SJSA1 (cell line): ENCODE measurements around the gene TGFB1I1. TPM values are rescaled to one million over a fixed set of nuclear protein-coding genes. Genes with fewer than 3 reads are reported as not detected.
A peak's percentile ranks its signal among the peaks of the same experiment; 100 is the strongest.
"Not testable (repeated sequence)": the region's sequence is repeated elsewhere in the genome, so short reads cannot be mapped to it uniquely, and the experiment has no call there.

Source experiments
- DNase-seq, 2 experiments: peaks; one replicate each; pipeline ENCODE4 v3.0.0-alpha.2; 2015 to 2020; ENCODE audit warnings: low spot score in 2 of 2, low read depth in 1 of 2
- H3K27ac ChIP-seq: fragments of 250-450 bp; sonication (Bioruptor Pico); 2 replicates; pipeline ENCODE4 v1.5.1; 2020; ENCODE audit warnings: mild to moderate bottlenecking, moderate library complexity
- H3K27me3 ChIP-seq: fragments of 250-450 bp; sonication (Bioruptor Pico); replicated peaks from 2 replicates; pipeline ENCODE4 v1.5.1; 2020; ENCODE audit warnings: mild to moderate bottlenecking, moderate library complexity
- H3K36me3 ChIP-seq: fragments of 250-450 bp; sonication (Bioruptor Pico); 2 replicates; pipeline ENCODE4 v1.5.1; 2020; ENCODE audit warnings: mild to moderate bottlenecking
- H3K4me1 ChIP-seq: fragments of 250-450 bp; sonication (Bioruptor Pico); replicated peaks from 2 replicates; pipeline ENCODE4 v1.6.1; 2021; ENCODE audit warnings: mild to moderate bottlenecking
- H3K4me3 ChIP-seq: fragments of 250-450 bp; sonication (Bioruptor Pico); 2 replicates; pipeline ENCODE4 v1.5.1; 2020; ENCODE audit warnings: mild to moderate bottlenecking
- H3K9me3 ChIP-seq: fragments of 250-450 bp; sonication (Bioruptor Pico); replicated peaks from 2 replicates; pipeline ENCODE4 v1.5.1; 2020; ENCODE audit warnings: mild to moderate bottlenecking
- total RNA-seq: library from RNA; depleted of rRNA; stranded (reverse); fragments of >200 nt; shearing (Covaris generic); gene quantifications from 2 replicates; pipeline ENCODE4 v1.2.3, GENCODE V29; 2014

TGFB1I1 gene
- total RNA-seq, 1 experiment from 2014 or later = 90.1 TPM

DNA sequence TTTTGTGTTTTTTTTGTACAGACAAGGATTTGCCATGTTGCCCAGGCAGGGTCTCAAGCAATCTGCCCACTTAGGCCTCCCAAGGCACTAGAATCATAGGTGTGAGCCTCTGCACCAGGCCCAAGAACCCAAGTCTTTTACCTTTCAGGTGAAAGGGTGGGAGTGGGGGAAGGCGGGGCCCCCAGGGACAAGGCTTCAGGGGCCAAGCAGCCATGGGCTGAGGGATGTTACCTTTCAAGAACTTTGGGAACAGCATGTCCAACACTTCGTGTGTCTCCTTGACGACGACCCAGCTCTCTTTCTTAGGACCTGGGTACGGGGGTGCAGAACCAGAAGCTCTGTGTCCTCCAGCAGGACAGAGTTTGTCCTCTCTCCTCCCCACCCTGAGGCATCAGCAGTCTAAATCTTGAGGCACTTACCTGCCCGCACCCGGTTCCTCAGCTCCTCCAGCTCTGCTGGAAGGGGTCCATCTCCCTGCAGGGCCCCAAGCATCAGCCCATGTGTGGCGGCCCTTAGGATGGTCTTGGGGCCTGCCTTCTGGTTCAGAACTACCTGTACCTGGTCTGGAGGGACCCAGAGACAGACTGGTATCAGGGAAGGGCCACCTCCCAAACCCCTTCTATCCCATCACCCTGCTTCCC, 19.9 kb downstream of the TGFB1I1 start:
- H3K9me3 ChIP-seq = no peaks in the 10 kb centered on the region
- no peak for DNase-seq
- H3K27me3 ChIP-seq = peaks cover 9% of the 10 kb centered on the region
- H3K36me3 ChIP-seq = peaks cover 55% of the 10 kb centered on the region
- no peak overlapping the region for H3K27ac ChIP-seq
- no peak overlapping the region for H3K4me3 ChIP-seq
- H3K4me1 ChIP-seq = peaks cover 11% of the 10 kb centered on the region

DNA sequence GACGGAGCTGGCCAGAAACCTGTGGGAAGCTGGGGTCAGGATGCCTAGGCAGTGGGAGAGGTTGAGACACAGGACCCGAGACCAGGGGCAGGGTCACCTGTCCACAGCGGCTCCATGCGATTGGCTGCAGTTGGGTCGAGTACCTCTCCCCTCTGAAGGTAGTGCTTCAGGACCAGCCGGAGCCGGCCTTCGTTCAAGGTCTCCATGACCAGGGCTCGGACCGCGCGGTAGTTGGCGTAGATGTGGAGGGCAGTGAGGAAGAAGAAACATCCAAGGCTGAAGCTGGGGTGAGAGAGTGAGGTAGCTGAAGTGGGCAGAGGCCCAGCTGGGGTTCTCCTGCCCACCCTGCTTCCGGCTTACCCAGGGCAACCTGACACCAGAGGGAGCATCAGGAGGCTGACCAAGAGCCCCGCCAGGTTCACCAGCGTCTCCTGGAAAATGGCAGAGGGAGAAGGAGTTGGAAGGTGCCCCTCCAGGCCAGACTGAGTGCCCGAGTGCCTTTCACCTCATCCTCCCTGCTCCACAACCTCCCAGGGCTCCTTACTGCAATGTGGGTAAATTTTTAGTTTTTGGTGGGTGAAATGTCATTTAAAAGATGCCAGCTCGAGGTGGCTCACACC, 21.7 kb downstream of the TGFB1I1 start:
- no peak for DNase-seq
- Histone ChIP-seq H3K36me3 (peaks cover 73% of the 10 kb centered on the region), H3K27me3 (no peaks in the 10 kb centered on the region), H3K27ac (no peak overlapping the region), H3K4me1 (no peaks in the 10 kb centered on the region), H3K9me3 (no peaks in the 10 kb centered on the region), H3K4me3 (no peak overlapping the region)

DNA sequence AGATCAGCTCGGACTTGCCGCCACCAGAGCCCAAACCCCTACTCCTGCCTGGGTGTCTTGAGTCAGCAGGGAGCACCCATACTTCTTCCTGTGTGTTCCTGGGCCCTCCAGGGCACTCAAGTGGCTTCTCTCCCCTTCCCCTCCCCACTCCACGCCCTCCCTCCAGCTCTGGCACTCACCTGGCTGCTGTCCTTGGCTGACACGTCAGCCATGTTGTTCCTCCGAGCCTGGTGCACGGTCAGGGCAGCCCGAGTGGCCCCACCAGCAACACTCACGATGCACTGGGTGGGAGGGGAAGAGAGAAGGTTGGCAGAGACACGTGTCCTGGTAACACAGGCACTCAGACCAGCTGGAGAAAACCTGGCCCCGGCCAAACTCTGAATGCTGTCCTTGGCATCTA, 24.7 kb downstream of the TGFB1I1 start:
- Histone ChIP-seq H3K4me3 (no peak overlapping the region), H3K9me3 (no peaks in the 10 kb centered on the region), H3K36me3 (peaks cover 86% of the 10 kb centered on the region), H3K27me3 (no peaks in the 10 kb centered on the region), H3K27ac (no peak overlapping the region), H3K4me1 (peaks cover 2% of the 10 kb centered on the region)
- DNase-seq = no peak

DNA sequence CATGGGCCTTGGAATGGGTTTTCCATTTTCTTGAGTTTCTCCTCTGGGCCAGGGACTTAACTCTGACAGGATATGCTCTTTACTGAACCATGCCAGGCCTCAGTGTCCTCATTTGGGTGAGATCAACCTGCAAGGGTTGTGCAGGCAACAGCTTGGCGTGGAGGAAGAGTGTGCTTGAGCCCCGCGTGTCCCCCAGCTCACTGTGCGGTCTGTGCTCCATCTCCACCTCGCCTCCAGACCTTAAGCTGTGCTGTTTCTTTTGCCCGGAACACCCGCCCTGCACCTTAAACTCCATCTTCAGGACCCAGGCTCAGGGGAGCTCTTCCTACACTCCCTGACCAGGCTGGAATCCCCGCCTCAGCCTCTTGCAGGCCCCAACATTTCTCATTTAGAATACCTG, 26.5 kb downstream of the TGFB1I1 start:
- no peak overlapping the region for H3K4me3 ChIP-seq
- H3K27me3 ChIP-seq = no peaks in the 10 kb centered on the region
- no peaks in the 10 kb centered on the region for H3K9me3 ChIP-seq
- peaks cover 68% of the 10 kb centered on the region for H3K36me3 ChIP-seq
- DNase-seq = no peak
- H3K27ac ChIP-seq = no peak overlapping the region
- peaks cover 9% of the 10 kb centered on the region for H3K4me1 ChIP-seq

DNA sequence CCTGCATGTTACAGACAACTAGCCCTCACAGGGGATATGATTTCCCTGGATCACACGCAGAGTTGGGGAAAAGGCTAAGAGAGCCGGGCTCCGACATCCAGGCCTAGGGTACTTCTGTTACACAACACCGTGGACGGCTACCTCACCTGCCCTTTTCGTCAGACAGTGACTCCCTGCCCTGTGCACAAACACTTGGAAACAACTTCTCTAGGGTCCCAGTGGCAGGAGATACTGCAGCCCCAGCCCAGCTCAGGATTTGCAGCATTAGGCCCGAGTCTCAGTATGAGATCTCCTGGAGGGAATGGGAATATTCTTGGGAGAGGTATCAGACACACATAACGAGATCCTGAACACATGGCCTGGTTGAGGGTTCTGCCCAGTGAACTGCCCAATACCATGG, 28.0 kb downstream of the TGFB1I1 start:
- H3K36me3 ChIP-seq = peaks cover 57% of the 10 kb centered on the region
- no peak overlapping the region for H3K4me3 ChIP-seq
- H3K27ac ChIP-seq = no peak overlapping the region
- H3K9me3 ChIP-seq = no peaks in the 10 kb centered on the region
- H3K27me3 ChIP-seq = no peaks in the 10 kb centered on the region
- peaks cover 9% of the 10 kb centered on the region for H3K4me1 ChIP-seq
- DNase-seq = no peak

DNA sequence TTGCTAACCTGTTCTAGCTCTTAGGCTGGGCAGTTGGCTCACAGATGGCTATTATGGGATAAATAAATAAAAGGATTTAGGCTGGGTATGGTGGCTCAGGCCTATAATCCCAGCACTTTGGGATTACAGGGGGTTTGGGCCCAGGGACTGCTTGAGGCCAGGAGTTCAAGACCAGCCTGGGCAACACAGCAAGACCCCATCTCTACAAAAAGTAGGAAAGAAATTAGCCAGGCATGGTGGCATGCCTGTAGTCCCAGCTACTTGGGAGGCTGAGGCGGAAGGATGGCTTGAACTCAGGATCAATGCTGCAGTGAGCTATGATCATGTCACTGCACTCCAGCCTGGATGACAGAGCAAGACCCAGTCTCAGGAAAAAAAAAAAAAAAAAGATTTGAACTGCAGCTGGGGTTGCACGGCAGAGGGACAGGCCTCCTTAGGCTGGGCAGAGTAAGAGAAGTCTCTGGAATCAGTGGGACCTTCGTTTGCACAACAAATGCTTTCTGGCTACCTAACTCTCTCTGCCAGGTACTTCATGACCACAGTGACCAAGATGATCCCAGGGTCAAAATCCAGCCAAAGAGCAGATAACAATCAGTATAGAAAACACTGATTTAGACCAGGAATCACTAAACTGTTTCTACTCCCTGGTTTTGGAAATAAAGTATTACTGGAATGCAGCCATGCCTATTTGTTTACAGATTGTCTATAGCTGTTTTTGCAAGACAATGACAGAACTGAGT, 29.4 kb downstream of the TGFB1I1 start:
- Histone ChIP-seq H3K9me3 (no peaks in the 10 kb centered on the region), H3K27me3 (no peaks in the 10 kb centered on the region), H3K4me1 (peaks cover 9% of the 10 kb centered on the region), H3K27ac (no peak overlapping the region), H3K4me3 (no peak overlapping the region), H3K36me3 (peaks cover 50% of the 10 kb centered on the region)
- no peak for DNase-seq

- Histone ChIP-seq H3K4me1 (peaks cover 9% of the 10 kb centered on the region), H3K4me3 (no peak overlapping the region), H3K9me3 (no peaks in the 10 kb centered on the region), H3K27me3 (no peaks in the 10 kb centered on the region), H3K36me3 (peaks cover 44% of the 10 kb centered on the region), H3K27ac (no peak overlapping the region)
- DNase-seq = no peak
These were observed 30.0 kb downstream of the TGFB1I1 start for GRCh38 chr16:31501966-31502348.

DNA sequence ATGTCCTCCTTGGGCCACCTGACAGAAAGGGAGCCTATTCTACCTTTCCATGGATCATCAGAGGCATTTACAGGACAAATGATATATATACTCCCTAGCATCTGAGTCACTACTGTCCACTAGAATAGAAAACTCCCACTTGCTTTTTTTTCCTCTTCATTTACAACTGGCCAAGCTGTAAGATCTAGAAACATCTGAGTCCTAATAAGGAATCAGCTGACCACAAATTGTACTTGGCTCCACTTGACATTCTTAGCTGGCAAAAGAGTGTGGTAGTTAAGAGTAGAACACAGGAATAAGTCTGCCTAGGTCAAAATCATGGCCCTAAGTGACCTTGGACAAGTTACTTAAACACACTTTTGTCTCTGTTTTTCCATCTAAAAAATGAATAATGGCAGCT, 31.0 kb downstream of the TGFB1I1 start:
- no peak overlapping the region for H3K27ac ChIP-seq
- H3K4me1 ChIP-seq = peaks cover 9% of the 10 kb centered on the region
- no peaks in the 10 kb centered on the region for H3K9me3 ChIP-seq
- no peak overlapping the region for H3K4me3 ChIP-seq
- no peaks in the 10 kb centered on the region for H3K27me3 ChIP-seq
- peaks cover 37% of the 10 kb centered on the region for H3K36me3 ChIP-seq
- DNase-seq = no peak

- not testable (repeated sequence) for H3K4me3 ChIP-seq, H3K27me3 ChIP-seq, DNase-seq, H3K27ac ChIP-seq, H3K9me3 ChIP-seq, H3K4me1 ChIP-seq
- H3K36me3 ChIP-seq = peaks cover 33% of the 10 kb centered on the region
These were observed 31.6 kb downstream of the TGFB1I1 start for GRCh38 chr16:31503555-31503954.

- H3K36me3 ChIP-seq = peaks cover 27% of the 10 kb centered on the region
- H3K9me3 ChIP-seq = no peaks in the 10 kb centered on the region
- H3K4me3 ChIP-seq = no peak overlapping the region
- H3K27ac ChIP-seq = no peak overlapping the region
- no peak for DNase-seq
- no peaks in the 10 kb centered on the region for H3K27me3 ChIP-seq
- H3K4me1 ChIP-seq = peaks cover 12% of the 10 kb centered on the region
These were observed 32.2 kb downstream of the TGFB1I1 start for GRCh38 chr16:31504159-31504558.

- DNase-seq = no peak
- Histone ChIP-seq H3K27me3 (no peaks in the 10 kb centered on the region), H3K36me3 (peaks cover 16% of the 10 kb centered on the region), H3K4me3 (no peak overlapping the region), H3K27ac (no peak overlapping the region), H3K9me3 (no peaks in the 10 kb centered on the region), H3K4me1 (peaks cover 12% of the 10 kb centered on the region)
These were observed 33.5 kb downstream of the TGFB1I1 start for GRCh38 chr16:31505483-31505882.

GRCh38 chr16:31507617-31507928, 35.6 kb downstream of the TGFB1I1 start:
- H3K27ac ChIP-seq = peak overlapping the region; percentile 93
- peaks cover 6% of the 10 kb centered on the region for H3K9me3 ChIP-seq
- peaks cover 12% of the 10 kb centered on the region for H3K36me3 ChIP-seq
- peaks cover 5% of the 10 kb centered on the region for H3K4me1 ChIP-seq
- peak overlapping the region; percentile 82 for H3K4me3 ChIP-seq
- H3K27me3 ChIP-seq = no peaks in the 10 kb centered on the region
- no peak for DNase-seq

DNA sequence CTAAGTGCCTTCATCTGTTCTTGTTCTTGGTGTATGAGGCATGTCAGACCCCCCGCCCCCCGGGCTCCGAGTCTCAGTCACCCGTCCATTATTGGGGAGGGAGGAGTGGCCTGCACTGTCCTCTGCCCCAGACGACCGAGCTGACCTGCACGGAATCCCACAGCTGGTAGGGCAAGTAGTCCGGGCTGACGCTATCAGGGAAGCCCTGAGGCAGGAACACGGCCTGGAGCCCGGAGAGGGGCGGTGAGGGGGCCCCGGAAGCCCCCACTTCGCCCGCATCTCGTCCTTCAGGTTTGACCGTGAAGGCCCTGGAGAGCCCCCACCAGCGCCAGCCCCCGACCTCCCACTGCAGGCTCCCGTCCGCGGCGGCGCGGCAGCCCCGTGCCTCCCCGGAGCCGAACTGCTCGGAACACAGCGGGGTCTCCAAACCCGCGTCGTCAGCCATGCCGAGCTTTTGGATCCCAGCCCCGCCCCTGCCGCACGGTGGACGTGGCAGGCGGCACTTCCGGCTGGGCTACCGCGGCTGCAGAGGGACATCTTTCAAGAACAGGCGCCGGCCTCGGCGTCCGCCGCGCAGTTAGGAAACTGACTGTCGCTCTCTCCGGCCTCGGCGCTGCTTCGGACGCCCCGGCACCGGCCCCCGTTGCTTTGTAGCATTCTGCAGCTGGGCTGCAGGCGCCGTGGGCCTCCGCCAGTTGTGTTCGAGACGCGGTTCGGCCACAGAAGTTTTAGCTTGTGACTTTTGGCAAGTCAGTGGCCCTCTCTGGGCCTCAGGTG, 36.2 kb downstream of the TGFB1I1 start, which contains the start of gene RUSF1:
Gene RUSF1, minus strand, starts transcription at position 463 of the 777 bp plus-strand sequence. Its CDS starts 18 bp downstream, at position 445.
- Histone ChIP-seq H3K27ac (peak within 1 kb of the TSS; percentile 93), H3K4me1 (peaks cover 11% of the 10 kb centered on the region), H3K27me3 (no peaks in the 10 kb centered on the region), H3K9me3 (peaks cover 10% of the 10 kb centered on the region), H3K36me3 (peaks cover 12% of the 10 kb centered on the region), H3K4me3 (peak within 1 kb of the TSS; percentile 82)
- DNase-seq = peak; percentile 88 to 92
